Activated naive CD4-positive, alpha-beta T cell treated with Interleukin-2 at 50 U/mL for 16 hours (primary cell): ENCODE measurements around the gene PPL.
"Not testable (repeated sequence)": the region's sequence is repeated elsewhere in the genome, so short reads cannot be mapped to it uniquely, and the experiment has no call there.

Experiments used
- DNase-seq: peaks from one replicate; pipeline ENCODE4 v3.0.0-alpha.2; 2020

Gene PPL

GRCh38 chr16:4936991-4937781 is at the start of gene PPL:
Gene PPL (minus strand): TSS chr16:4937148. CDS start chr16:4937045, 103 bp downstream.
- no peak for DNase-seq

- no peak for DNase-seq
Observed at GRCh38 chr16:4984174-4984990, 47.4 kb upstream of the PPL start.

GRCh38 chr16:4982056-4982867 is 45.3 kb upstream of the PPL start:
- DNase-seq: no peak

GRCh38 chr16:4981473-4981872 is 44.5 kb upstream of the PPL start:
- no peak for DNase-seq

- no peak for DNase-seq
Observed at GRCh38 chr16:4980691-4981090, 43.7 kb upstream of the PPL start.

- DNase-seq: no peak
Observed at GRCh38 chr16:4979736-4980660, 43.0 kb upstream of the PPL start.

- no peak for DNase-seq
Observed at GRCh38 chr16:4979164-4979563, 42.2 kb upstream of the PPL start.

GRCh38 chr16:4976611-4977145 is 39.7 kb upstream of the PPL start:
- DNase-seq: no peak

GRCh38 chr16:4976079-4976478 is 39.1 kb upstream of the PPL start:
- DNase-seq: no peak

- no peak for DNase-seq
Observed at GRCh38 chr16:4972938-4973587, 36.1 kb upstream of the PPL start.

GRCh38 chr16:4970010-4970409 is 33.1 kb upstream of the PPL start:
- no peak for DNase-seq

- no peak for DNase-seq
Observed at GRCh38 chr16:4968879-4969483, 32.0 kb upstream of the PPL start.

- DNase-seq: not testable (repeated sequence)
Observed at GRCh38 chr16:4968278-4968677, 31.3 kb upstream of the PPL start.

- no peak for DNase-seq
Observed at GRCh38 chr16:4966736-4967453, 29.9 kb upstream of the PPL start.

GRCh38 chr16:4963527-4963926 is 26.6 kb upstream of the PPL start:
- DNase-seq: not testable (repeated sequence)

- no peak for DNase-seq
Observed at GRCh38 chr16:4962716-4963115, 25.8 kb upstream of the PPL start.

GRCh38 chr16:4960579-4960978 is 23.6 kb upstream of the PPL start:
- no peak for DNase-seq

GRCh38 chr16:4958510-4959438 is 21.8 kb upstream of the PPL start:
- no peak for DNase-seq
